ENCODE measurements around the gene SNTB2. TPM values are rescaled to one million over a fixed set of nuclear protein-coding genes. Genes with fewer than 3 reads are reported as not detected.
A peak's percentile ranks its signal among the peaks of the same experiment; 100 is the strongest.

The SNTB2 gene
- total RNA-seq, 1 experiment from 2014 or later, result 44.0 TPM

DNA sequence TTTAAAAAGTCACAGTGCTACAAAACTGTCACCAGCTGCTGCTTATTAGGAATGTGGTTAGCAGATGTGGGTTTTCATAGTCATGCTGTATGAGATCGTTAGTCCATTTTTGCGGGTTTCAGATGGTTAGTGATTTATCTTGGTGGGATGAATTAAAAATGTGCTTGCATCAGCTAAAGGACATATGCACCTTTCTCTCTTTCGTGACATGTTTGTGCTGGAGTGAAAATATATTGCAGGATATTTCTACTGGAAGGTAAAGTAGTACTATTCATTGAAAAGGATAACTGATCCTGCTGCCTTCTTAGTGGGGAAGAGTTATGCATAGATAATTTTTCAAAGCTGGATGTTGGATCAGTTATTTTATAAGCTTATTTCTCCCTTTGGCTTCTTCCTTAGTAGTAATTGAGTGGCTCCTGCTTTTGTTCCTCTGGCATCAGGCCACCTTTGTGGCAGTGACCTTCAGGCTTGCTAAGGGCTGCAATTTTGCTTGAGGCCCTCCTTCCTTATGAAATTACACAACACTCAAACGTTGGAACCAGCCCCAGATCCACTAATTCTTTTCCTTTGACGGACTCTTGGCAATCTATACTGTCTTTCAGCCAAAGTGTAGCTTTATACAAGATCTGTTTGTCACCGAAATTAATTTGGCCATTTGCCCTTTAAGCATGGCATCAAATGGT, 7.5 kb upstream of the SNTB2 start:
- DNase-seq (ENCODE audit: low spot score), result no peak

DNA sequence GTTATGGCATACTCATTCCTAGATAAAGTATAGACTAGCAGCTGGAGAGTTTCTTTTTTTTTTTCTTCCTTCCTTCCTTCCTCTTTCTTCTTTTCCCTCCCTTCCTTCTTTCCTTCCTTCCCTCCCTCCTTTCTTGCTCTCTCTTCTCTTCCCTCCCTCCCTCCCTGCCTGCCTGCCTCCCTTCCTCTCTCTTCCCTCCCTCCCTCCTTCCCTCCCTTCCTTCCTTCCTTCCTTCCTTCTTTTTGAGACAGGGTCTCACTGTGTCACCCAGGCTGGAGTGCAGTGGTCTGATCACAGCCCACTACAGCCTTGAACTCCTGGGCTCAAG, 7.0 kb upstream of the SNTB2 start:
- DNase-seq (ENCODE audit: low spot score), result no peak

DNA sequence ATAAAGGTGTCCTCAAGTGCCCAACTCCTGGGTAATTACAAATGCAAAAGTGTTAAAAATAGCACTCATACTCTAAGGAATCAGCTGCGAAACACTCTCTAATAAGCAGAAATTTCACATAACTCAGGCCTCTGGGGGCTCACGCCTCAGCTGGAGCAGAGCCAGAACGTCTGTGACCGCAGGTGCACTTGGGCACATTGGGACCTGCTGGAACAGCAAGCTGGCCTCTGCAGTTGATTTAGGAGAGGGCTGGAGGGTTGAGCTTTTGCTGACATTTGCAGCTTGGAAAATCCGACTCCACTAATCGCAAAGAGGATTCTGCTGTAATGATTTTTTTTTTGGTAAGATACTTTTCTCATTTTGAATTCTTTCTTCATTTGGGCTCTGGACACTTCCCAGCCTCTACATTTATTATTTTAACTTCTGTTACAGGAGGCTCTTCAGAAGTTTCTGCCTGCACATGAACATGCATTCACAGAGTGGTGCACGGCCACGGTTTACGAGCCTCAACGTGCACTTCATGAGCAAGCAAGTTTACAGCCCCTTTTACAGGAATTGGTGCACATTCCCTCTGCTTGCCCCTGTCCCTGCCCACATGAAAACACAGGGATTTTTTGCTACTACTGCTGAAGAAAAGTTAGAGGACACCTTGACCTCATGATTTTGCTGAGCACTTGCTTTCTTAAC, 4.1 kb upstream of the SNTB2 start:
- DNase-seq (ENCODE audit: low spot score), result no peak

DNA sequence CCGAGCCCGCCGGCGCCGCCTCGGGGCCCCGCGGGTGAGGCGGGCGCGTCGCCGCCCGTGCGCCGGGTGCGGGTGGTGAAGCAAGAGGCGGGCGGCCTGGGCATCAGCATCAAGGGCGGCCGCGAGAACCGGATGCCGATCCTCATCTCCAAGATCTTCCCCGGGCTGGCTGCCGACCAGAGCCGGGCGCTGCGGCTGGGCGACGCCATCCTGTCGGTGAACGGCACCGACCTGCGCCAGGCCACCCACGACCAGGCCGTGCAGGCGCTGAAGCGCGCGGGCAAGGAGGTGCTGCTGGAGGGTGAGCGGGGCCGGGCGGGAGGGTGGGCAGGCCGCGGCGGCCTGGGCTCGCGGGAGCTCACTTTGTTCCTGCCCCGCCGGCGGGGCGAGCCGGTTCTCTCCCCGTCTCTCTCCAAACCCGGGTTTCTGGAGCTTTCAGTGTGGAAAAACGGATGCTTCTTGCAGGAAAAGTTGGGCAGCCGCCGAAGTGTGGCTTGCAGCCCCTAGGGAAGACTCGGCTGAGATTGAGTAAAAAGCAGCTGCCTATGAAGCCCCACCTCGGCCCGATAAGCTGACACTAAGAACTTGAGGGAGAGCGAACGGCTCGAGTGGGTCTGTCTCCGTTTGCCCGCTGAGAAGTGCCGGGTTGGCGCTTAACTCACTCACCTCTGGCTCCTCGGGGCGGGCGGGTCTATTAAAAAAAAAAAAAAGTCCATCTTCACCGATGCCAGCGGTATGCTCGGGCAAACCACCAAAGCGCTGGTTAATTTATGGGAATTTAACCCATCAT, 677 bp downstream of the SNTB2 start:
- peak; percentile 65 for DNase-seq (ENCODE audit: low spot score)

DNA sequence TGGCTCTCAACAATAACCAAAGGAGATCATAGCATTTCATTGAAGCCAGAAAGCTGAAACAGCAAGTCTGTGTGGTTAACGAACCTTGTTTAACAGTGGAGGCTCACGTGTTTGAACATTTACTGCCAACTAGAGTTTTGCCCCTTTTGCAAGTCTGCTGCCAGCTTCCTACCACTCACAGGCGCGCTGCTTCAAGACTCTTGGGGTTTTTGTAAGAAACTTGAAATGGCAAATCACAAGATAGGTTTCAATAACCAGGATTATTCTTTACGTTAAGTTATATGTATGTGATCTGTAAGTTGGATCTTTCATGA, 1.2 kb downstream of the SNTB2 start:
- peak; percentile 61 for DNase-seq (ENCODE audit: low spot score)

DNA sequence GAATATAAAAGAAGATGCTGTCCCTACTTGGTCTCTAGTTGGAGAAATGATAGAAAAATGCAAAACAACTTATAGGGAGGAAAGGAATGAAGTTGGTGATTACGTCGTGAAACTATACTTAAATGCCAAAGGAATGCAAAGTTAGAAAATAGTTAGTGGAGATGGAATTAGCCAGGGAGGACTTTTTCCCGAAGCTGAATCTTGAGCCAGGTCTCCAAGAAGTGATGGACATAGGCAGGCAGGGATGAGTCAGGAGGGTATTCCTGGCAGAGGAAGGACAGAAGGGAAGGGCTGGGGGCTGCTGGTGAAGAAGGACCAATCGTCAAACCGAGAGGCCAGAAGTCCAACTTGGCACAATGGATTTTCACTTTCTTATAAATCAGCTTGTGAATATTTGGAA, 1.8 kb downstream of the SNTB2 start:
- no peak for DNase-seq (ENCODE audit: low spot score)

DNA sequence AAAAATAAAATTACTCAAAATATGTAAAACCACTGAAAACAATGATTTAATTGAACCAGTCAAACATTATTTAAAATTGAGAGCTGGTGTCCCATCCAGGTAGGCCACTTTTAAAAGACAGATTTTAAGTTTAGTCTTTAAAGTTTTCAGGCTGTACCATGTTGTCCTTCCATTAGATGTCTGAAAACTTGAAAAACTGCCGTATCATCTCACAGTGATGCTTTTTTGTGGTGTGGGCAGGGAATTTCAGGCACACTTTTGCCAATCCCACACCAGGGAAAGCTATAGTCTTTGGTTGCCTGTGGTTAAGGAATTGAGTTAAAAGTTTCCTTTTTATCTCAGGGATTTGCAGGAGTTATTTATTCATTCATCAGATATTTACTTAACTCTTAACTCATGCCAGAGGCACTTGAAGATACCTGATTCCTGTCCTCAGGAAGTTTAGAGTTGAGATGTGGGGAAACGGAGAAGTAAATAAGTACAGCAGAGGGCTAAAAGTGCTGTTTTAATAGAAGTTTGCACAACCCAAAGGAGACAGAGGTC, 3.2 kb downstream of the SNTB2 start:
- DNase-seq (ENCODE audit: low spot score), result no peak

DNA sequence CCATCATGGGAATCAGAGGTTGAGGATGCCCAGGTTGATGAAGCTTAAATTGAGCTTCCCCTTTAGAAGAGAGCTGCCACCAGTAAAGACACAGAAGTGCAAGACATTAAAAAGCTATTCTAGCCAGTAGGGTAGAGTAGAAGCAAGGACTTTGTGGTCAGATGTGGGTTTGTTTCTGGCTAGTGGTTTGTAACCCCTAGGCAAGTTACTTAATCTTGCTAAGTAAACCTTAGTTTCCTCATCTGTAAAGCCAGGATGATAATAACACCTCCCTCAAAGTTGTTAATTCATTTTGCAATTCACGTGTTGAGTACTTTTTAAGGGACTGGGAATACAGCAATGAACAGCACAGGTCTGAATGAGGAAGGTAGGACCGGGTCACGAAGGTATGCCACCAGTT, 3.6 kb downstream of the SNTB2 start:
- DNase-seq (ENCODE audit: low spot score), result no peak

DNA sequence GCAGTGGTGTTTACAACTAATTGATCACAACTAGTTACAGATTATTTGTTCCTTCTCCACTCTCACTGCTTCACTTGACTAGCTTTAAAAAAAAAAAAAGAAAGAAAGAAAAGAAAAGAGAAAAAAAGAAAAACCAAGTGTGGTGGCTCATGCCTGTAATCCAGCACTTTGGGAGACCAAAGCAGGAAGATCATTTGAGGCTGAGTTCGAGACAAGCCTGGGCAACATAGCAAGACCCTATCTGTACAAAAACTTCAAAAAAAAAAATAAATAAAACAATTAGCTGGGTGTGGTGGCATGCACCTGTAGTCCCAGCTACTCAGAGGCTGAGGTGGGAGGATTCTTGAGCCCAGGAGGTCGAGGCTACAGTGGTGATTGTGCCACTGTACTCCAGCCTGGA, 4.2 kb downstream of the SNTB2 start:
- no peak for DNase-seq (ENCODE audit: low spot score)

DNA sequence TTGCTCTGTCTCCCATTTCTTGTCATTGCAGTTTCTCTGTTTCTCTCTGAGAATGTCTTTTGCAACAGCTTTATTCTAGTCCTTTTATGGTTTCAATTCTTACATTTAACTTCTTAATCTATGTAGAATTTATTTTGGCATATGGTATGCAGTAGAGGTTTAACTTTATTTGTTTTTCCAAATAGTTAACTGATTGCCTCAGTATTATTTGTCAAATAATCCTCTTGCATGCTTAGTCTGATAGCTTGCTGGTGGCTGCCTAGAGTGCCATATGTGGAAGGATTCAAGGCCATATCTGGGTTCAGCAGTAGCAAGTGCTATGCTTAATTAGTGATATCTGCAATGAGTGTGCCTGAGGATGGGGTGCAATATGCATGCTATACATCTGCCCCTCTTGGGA, 6.9 kb downstream of the SNTB2 start:
- DNase-seq (ENCODE audit: low spot score), result no peak

DNA sequence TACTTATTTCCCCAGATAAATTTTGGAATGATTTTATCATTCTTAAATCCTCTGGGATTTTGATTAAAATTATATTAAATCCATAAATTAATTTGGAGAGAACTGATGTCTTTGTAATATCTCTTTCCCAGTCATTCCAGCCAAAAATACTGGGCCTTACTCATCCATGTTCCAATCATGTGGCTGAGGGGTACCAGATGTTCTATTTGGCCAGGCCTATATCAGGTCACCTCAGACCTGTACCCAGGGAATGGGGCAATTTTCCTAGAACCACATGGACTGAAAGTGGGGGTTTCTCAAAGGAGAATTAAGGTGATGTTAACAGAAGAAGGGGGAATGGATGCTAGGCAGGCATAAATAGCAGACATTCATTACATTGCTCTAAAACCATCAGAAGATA, 7.5 kb downstream of the SNTB2 start:
- no peak for DNase-seq (ENCODE audit: low spot score)

DNA sequence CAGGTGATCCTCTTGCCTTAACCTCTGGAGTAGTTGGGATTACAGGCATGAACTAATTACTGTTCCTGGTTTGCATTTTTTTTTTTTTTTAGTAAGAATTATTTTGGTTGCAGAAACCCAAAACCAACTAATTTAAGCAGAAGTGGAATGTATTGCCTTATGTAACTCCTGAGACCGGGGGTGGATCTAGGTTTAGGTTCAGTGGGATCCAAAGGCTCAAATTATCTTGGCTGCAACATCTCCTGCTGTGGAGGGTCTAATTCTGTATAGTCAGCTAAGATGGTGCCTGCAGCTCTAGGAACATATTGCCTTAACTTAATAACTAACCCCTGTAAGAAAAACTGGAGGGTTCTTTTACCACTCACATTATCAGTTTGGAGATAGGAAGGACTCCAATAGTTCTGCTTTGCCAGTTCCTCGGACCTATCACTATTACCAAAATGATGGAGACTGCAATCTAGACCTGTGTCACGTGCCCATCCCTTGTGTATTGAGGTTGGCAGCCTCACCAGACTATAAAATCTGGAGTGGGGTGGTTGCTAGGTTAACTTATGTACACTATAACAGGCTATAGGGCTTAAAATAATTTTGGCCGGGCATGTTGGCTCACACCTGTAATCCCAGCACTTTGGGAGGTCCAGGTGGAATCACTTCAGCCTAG, 8.5 kb downstream of the SNTB2 start:
- no peak for DNase-seq (ENCODE audit: low spot score)

DNA sequence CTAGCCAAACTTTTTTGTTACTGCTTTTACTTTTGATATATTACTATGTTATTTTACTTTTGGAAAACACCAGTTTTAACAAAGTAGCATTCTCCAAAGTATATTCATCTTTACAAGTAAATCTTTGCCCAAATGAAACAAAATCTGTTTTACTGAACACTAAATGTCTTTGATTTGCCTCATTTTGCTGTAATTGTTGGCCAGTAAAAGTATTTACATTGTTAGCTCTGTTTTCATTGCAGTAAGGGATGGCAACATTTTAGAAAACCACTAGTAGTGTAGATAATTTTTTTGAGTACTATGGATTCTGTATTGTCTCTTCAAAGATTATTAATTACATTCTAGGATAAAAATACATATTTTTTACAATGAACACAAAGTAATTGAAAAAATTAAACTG, 10.6 kb downstream of the SNTB2 start:
- DNase-seq (ENCODE audit: low spot score), result no peak

DNA sequence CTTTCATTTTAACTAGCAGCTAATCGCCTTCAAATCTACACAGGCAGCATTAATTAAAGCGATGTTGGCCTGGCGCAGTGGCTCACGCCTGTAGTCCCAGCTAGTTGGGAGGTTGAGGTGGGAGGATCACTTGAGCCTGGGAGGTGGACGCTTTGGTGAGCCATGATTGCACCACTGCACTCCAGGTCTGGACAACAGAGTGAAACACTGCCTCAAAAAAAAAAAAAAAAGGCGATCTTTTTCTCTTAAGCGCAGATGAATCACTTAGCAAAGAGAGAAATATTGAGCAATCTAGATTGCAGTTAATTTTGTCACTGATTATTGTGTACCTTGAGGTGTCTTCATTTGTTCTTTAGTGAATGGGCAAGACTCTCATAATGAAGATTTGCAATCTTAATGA, 12.4 kb downstream of the SNTB2 start:
- DNase-seq (ENCODE audit: low spot score), result no peak

DNA sequence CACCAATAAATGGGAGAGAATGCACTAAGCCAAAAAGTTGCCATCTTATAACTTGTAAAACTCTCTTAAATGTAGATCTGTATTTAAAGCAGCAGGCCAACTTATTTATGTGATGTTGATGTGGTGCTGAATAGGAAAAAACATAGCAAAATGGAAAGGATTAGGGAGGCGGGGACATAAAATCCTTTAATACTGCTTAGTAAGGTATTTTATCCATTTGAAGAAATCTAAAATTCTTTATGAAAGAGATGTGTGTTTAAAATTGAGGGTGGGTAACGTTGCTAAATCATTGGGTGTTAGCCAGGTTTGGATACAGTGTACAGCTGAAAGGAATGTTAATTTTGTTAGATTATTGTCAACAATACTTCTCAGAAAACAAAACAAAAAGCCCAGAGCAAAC, 14.3 kb downstream of the SNTB2 start:
- DNase-seq (ENCODE audit: low spot score), result no peak

DNA sequence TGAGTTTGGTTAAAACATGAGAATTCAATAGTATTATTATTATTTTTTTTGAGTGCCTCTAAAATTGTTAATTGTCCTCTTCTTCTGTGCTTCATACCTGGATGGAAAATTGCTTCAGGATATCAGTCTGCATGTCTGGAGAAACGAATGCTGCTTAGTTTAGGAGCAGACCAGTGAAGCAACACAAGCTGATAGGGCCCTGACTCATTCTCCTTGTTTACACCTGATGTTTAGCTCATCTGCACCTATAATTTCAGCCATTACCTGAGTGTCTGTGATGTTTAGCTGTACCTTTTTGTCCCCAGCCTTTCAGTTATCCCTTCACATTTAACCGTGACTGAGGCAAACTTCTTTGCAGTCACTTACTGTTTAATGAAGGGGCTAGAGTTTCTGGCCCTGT, 14.8 kb downstream of the SNTB2 start:
- DNase-seq (ENCODE audit: low spot score), result no peak

DNA sequence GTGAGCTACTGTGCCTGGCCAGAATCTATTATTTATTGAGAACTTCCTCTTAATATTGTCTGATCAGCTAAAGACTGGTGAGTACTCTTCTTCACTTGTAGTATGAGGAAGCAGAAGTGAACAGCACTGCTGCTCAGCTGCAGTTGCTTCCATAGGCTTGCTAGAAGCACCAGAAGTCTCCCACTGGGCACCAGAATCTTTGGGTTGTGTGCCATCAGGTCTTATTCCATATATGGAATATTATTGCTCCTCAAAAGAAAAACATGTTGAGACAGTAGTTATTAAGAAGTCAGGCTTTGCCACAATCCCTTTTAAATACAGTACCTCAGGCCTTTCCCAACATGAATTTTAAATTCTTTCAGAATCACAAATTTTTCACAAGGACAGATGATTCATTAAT, 17.2 kb downstream of the SNTB2 start:
- DNase-seq (ENCODE audit: low spot score), result no peak

DNA sequence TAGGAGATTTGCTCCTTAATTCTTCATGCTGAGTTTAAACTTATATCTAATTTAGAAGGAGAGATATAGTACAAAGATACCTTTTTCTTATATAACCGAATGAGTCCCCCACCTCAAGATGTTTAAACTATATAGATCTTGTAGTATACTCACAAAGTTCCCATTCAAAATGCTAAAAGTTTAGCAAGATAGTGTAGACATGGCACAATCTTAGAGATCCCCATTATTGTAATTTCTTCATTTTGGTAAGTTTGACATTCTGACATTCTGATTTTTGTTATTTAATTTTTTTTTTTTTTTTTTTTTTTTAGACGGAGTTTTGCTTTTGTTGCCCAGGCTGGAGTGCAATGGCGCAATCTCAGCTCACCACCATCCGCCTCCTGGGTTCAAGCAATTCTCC, 22.8 kb downstream of the SNTB2 start:
- no peak for DNase-seq (ENCODE audit: low spot score)

DNA sequence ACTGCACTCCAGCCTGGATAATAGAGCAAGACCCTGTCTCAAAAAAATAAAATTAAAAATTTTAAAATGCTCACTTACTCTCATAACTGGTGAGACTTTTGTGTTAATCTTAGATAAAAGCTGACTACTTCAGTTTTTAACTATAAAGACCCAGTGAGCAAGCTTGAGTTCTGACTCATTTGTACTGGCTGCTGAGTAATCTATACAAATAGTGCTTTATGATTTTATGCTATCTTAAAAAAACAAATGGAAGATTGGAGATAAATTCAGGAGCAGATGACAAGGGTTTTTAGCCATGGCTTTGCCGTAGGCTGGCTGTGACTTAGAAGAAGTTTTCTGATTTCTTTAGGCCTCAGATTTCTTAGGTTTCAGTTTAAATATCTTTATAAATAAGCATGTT, 30.5 kb downstream of the SNTB2 start:
- DNase-seq (ENCODE audit: low spot score), result peak; percentile 51

DNA sequence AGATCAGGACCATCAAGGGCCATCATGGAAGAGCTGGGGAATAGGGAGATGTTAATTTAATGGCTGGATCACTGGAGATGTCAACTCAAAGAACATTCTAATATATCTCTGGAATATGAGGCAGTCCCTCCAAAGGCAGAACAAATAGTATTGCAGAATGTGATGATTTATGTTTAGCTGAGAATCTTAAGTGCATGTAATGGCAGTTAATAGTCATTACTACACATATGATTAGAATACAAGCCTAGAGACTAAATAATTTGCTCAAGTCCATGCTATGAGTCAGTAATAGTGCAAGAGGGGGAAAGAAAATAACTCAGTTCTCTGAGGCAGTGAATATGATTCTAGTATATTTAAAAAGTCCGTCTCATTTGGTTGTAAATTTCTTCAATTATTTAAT, 32.3 kb downstream of the SNTB2 start:
- no peak for DNase-seq (ENCODE audit: low spot score)

DNA sequence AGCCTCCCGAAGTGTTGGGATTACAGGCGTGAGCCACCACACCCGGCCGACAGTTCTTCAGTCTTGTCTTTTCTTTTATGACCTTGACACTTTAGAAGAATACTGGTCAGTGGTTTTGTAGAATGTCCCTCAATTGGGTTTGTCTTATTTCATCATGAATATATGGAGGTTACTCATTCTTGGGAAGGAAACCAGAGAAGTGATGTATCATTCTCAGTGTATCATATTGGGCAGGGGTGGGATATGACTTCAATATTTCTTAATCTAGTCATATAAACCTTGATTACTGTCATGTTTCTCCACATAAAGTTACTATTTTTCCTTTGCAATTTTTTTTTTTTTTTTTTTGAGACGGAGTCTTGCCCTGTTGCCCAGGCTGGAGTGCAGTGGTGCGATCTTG, 36.9 kb downstream of the SNTB2 start:
- DNase-seq (ENCODE audit: low spot score), result no peak

DNA sequence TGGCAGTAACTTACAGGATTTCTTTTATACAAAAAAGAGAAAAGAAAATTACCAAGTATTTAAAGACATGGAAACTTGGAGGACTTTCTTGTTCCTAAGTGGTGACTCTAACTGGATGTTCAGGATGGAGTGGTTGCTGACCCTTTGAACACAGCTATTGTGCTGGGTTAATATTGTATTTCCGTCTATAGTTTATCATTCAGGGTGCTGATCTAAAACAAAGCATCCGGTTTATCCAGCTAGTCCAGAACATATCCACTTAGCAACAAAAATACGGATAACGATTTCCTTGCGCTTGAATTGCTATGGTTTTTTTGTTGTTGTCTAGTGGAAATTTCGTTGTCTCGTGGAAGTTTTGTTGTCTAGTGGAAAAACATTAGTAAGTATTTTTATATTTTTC, 38.2 kb downstream of the SNTB2 start:
- DNase-seq (ENCODE audit: low spot score), result no peak

Measured in HT-29 (cell line).